GM12892 (cell line): ENCODE measurements around the gene NQO2.

ENCODE experiments used
- DNase-seq: peaks from one replicate; pipeline ENCODE4 v3.0.0; 2011; ENCODE audit not compliant: insufficient read length
- FAIRE-seq: peaks from 2 replicates; lab custom pipeline; 2011; peaks lifted over from hg19 to GRCh38; lab: Jason Lieb, UNC
- POLR2A ChIP-seq: IDR thresholded peaks from 2 replicates; pipeline ENCODE4 v1.6.1; 2011; ENCODE audit warnings: low read depth, low read length, control low read depth
- POLR2AphosphoS5 ChIP-seq: IDR thresholded peaks from 2 replicates; pipeline ENCODE4 v1.6.1; 2011; ENCODE audit warnings: low read depth, low read length, control low read depth
- TAF1 ChIP-seq: IDR thresholded peaks from 2 replicates; pipeline ENCODE4 v1.6.1; 2011; ENCODE audit warnings: low read depth, mild to moderate bottlenecking, control low read depth, low read length, borderline replicate concordance

Gene NQO2

DNA sequence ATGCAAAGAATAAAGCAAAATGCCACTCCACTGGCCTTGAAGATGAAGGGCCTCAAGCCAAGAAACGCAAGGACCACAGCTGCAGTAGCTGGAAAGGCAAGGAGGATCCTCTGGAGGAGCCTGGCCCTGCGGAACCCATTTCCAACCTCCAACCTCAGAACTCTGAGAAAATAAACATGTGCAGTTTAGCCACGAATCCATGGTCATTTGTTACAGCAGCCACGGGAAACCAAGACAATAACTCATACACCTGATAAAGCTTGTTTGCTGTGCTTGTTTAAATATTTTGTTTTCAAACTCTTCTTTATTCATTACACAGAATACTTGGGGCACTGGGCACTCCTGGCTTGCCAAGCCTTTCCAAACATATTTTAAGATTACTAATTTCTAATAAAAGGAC is 38.8 kb upstream of the NQO2 start:
- DNase-seq, result no peak
- TF ChIP-seq TAF1 (no peak), POLR2A (no peak), POLR2AphosphoS5 (no peak)
- FAIRE-seq, result no peak

DNA sequence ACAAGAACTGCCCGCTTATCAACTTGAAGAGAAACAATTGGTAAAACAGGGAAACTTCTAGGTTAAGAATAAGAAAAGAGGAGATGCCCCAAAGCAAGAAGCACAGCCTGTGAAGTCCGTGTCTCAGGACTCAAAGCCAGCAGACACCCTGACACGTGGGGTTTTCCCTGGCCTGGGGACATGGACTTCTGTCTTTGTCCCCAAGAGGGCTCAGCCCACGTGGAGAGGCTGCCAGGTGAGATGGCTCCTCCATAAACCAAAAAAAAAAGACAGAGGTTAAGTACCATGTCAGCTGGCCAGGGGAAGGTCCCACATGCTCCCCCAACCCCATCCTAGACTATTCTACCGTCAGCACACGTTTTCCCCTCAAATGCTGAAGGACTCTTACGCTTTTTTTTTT is 38.2 kb upstream of the NQO2 start:
- DNase-seq (no peak), FAIRE-seq (no peak)
- TF ChIP-seq POLR2A (no peak), POLR2AphosphoS5 (no peak), TAF1 (no peak)

DNA sequence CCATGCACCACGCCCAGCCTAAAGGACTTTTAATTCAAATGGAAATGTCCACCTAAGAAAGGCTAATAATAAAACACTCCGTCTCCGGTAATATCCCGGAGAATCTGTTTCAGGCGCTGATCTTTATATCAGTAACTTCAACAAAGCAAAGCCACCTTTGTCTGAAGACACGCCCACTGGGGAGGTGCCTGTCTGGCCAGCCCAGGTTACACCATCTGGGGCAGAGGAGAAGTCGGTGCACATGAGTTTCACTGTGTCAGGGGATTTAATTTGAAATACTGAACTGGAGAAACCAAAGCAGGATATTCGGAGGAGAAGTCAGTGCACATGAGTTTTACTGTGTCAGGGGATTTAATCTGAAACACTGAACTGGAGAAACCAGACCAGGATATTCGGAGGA is 37.7 kb upstream of the NQO2 start:
- FAIRE-seq, result no peak
- no peak for DNase-seq
- TF ChIP-seq POLR2A (no peak), TAF1 (no peak), POLR2AphosphoS5 (no peak)

DNA sequence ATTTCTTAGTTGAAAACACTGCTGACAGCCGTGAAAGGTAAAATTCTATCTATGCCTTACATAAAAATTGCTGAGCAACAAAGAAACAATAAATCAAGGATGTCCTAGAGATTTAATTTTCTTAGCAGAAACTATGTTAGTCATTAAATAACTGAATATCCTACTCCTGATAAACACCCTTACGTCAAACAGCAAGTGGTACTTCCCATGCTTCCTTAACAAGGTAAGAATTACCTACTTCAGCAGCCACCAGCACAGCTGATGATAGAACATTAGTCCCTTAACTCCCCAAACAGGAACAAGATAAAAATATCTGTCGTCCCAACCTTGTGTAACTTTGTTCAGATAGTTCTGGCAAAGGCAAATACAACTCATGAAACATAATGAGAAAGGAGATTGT is 37.1 kb upstream of the NQO2 start:
- FAIRE-seq (no peak), DNase-seq (no peak)
- no peak for TF ChIP-seq POLR2AphosphoS5
- TF ChIP-seq POLR2A, result no peak
- no peak for TF ChIP-seq TAF1

DNA sequence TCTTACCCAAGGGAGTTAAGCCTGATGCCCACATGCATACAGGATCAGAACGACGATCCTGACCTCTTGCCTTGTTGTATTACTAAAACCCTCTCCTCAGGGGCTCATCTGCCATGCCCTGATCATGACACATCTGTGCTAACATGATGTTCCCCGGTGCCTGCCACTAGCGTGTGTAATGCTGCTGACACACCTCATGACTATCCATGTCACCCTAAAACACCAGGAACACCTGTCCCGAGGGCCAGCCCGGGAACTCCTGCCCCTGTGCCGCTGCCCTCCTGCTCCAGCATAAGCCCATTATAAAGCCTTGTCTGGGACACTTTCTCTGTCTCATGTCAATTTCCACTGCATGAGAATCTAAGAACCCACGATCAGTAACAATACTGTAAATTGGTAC is 35.9 kb upstream of the NQO2 start:
- DNase-seq, result no peak
- TF ChIP-seq TAF1, result no peak
- no peak for TF ChIP-seq POLR2AphosphoS5
- TF ChIP-seq POLR2A, result no peak
- no peak for FAIRE-seq

DNA sequence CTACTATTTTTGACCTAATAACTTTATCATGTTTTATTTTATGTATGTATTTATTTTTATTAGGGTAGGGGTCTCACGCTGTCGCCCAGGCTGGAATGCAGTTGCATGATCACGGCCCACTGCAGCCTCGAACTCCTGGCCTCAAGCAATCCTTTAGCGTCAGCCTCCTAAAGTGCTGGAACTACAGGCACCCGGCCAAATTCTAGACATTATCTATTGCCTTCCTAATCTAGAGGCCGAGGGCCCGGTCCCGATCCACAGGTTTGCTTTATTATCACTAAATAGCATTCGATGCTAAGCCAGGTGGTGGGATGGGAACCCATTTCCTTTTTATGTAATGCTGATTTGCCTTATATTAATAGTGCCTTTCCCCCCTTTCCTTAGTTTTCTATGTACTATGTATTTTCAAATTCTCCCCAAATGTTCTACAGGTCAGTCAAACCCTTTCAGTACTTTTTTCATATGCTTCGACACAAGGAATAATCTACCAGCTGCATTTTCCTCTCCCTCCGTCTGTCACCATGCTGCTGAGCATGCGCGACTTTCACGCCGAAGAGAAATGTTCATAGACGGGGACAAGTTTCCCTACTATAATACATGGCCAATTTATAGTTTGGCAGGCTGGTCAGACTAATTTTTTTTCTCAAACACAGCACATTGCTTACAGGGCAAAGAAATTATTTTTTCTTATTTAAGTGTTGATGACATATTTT is 34.7 kb upstream of the NQO2 start:
- FAIRE-seq (no peak), DNase-seq (no peak)

DNA sequence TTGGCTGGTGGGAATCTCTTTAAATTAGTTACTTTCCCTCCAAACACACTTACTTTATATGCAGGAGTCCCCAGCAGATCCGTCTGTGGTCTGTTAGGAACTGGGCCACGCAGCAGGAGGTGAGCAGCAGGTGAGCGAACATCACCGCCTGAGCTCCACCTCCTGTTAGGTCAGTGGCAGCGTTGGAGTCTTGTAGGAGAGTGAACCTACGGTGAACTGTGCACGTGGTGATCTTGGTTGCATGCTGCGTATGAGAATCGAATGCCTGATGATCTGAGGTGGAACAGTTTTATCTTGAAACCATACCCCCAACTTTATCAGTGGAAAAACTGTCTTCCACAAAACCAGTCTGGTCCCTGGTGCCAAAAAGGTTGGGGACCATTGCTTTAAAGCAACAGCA is 33.3 kb upstream of the NQO2 start:
- no peak for DNase-seq
- TF ChIP-seq POLR2AphosphoS5 (no peak), POLR2A (no peak), TAF1 (no peak)
- no peak for FAIRE-seq

More for the DNA sequence above, 34.7 kb upstream of the NQO2 start:
- TF ChIP-seq POLR2AphosphoS5 (no peak), TAF1 (no peak), POLR2A (no peak)

DNA sequence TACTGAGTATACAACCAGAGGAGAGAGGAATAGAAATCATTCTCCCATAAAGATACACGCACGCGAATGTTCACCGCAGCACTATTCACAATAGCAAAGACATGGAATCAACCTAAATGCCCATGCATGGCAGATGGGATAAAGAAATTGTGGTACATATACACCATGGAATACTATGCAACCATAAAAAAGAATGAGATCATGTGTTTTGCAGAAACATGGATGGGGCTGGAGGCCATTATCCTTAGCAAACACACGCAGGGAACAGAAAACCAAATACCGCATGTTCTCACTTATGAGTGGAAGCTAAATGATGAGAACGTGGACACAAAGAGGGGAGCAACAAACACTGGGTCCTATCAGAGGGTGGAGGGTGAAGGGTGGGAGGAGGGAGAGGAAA is 31.8 kb upstream of the NQO2 start:
- DNase-seq (no peak), FAIRE-seq (no peak)
- TF ChIP-seq TAF1 (no peak), POLR2A (no peak), POLR2AphosphoS5 (no peak)

DNA sequence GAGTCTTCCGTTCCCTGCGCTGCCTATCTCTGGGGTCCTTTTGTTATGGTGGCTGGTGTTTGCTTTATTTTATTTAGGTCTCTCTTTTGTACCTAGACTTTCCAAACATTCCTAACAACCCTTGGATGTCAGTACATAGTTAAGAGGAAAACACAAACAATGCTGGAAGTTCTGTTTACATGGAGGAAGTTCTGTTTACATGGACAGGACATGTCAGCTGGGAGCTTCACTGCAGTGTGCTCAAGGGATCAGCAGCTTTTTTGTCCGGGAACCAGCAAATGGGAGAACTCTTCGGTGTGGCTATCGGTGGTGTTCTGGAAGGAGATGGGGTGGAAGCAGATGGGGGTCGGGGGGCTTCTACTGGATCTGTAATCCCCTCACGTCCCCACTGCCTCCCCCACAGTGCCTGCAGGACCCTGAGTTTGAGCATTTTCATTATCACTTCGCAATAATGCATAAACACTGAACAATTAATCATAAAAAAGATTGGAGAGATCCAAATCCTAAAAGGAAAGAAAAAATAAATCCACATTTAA is 31.0 kb upstream of the NQO2 start:
- no peak for TF ChIP-seq POLR2A
- DNase-seq, result no peak
- no peak for FAIRE-seq

DNA sequence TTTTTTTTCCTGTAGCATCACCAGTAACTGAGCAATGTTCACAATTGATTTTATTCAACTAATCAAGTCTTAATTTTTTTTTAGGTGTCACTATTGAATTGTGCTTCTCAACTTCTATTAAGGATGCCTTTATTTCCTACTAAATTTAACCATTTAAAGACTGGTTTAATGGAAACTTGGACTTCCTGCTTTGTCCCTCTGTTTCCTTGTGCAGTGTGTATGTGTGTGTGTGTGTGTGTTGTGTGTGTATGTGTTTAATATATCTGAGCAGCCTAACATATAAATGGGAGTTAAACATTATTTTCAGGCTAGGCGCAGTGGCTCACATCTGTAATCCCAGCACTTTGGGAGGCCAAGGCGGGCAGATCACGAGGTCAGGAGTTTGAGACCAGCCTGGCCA is 30.1 kb upstream of the NQO2 start:
- TF ChIP-seq POLR2AphosphoS5, result no peak
- no peak for TF ChIP-seq TAF1
- TF ChIP-seq POLR2A, result no peak
- DNase-seq (no peak), FAIRE-seq (no peak)

DNA sequence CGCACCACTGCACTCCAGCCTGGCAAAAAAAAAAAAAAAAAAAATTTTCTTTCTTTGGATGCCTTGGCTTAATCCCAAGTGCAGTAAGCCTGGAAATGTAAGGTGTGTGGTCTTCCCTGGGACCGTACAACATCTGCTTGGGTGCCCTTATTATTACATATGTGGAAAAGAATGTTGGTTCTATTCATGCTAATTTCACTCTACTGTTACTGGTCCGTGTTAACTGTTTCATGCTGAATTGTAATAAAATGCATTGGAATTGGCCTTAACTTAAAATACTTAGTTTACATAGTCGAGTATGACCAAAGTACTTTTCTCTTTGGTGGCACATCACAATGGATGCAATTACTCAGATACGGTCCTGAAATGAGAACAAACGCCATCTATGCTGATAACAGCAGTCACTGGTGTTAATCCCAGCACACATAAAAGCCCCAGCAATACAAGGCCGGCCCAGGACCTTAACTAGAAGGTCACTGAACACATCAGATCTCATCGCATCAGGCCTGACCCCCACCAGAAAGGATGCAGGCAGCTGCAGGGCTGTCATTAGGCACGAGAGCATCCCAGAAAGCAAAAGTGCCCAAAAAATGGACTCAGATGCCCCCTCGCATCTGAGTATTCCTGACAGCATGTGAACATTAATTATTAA is 29.5 kb upstream of the NQO2 start:
- DNase-seq, result no peak
- TF ChIP-seq TAF1 (no peak), POLR2A (no peak), POLR2AphosphoS5 (no peak)
- FAIRE-seq, result no peak

DNA sequence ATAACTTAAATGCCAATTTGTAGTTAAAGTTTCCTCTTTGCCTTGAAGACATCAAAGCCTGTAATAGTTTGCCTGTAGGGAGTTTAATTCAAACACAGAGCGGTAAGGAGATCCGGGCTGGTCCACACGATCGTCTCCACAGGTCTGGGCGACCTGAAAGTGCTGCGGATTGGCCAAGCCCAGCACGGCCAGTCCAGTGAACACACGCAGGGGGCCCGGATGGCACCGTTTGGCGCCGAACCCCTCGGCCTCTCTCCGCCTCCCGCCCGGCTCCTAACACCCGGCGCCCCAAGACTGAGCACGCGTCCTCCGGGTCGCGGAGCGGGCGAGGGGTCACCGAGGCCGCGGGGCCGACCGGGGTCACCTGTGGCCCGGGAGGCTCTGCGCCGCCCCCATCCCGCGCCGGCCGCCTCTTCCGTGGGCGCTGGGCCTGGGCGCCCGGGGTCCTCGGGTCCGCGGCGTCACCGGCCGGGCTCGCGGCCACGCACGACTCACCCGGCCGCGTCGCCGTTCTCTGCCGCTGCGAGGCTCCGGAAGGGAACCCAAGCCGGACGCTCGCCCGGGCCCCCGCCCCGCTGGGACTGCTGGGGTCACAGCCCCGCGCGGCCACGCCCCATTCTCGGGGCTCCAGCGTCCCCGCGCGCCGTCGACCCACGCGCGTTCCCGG is 28.8 kb upstream of the NQO2 start:
- no peak for FAIRE-seq
- TF ChIP-seq TAF1, result no peak
- no peak for TF ChIP-seq POLR2A
- no peak for TF ChIP-seq POLR2AphosphoS5
- peak; percentile 37 for DNase-seq
